ENCODE measurements around the gene PTPRN2.
"Not testable (repeated sequence)": the region's sequence is repeated elsewhere in the genome, so short reads cannot be mapped to it uniquely, and the experiment has no call there.

PTPRN2 gene

GRCh38 chr7:157926107-157926506 lies 661.5 kb downstream of the PTPRN2 start:
- Mint-ChIP-seq H3K27ac (no peak overlapping the region), H3K36me3 (no peaks in the 10 kb centered on the region), H3K4me1 (peaks cover 12% of the 10 kb centered on the region), H3K9me3 (peaks cover 2% of the 10 kb centered on the region), H3K27me3 (peaks cover 4% of the 10 kb centered on the region), H3K4me3 (no peak overlapping the region)
- CTCF ChIA-PET = no interaction called here
- peak; percentile 26 for DNase-seq

- Mint-ChIP-seq H3K27ac (no peak overlapping the region), H3K36me3 (no peaks in the 10 kb centered on the region), H3K27me3 (peaks cover 4% of the 10 kb centered on the region), H3K9me3 (no peaks in the 10 kb centered on the region), H3K4me3 (no peak overlapping the region), H3K4me1 (peaks cover 12% of the 10 kb centered on the region)
- DNase-seq = no peak
- CTCF ChIA-PET = no interaction called here
These were observed 662.2 kb downstream of the PTPRN2 start for GRCh38 chr7:157925383-157925875.

- H3K27me3 Mint-ChIP-seq = peaks cover under 1% of the 10 kb centered on the region
- H3K9me3 Mint-ChIP-seq = no peaks in the 10 kb centered on the region
- no peaks in the 10 kb centered on the region for H3K36me3 Mint-ChIP-seq
- H3K4me3 Mint-ChIP-seq = no peak overlapping the region
- no peak overlapping the region for H3K27ac Mint-ChIP-seq
- DNase-seq = no peak
- H3K4me1 Mint-ChIP-seq = peaks cover 12% of the 10 kb centered on the region
- CTCF ChIA-PET = no interaction called here
These were observed 663.6 kb downstream of the PTPRN2 start for GRCh38 chr7:157923903-157924630.

- no peak for DNase-seq
- Mint-ChIP-seq H3K27me3 (no peaks in the 10 kb centered on the region), H3K4me3 (no peak overlapping the region), H3K4me1 (peaks cover 12% of the 10 kb centered on the region), H3K36me3 (no peaks in the 10 kb centered on the region), H3K9me3 (no peaks in the 10 kb centered on the region), H3K27ac (no peak overlapping the region)
- CTCF ChIA-PET = no interaction called here
These were observed 665.0 kb downstream of the PTPRN2 start for GRCh38 chr7:157922576-157922975.

GRCh38 chr7:157918326-157919080 lies 669.1 kb downstream of the PTPRN2 start:
- Mint-ChIP-seq H3K36me3 (no peaks in the 10 kb centered on the region), H3K27ac (no peak overlapping the region), H3K27me3 (no peaks in the 10 kb centered on the region), H3K9me3 (peaks cover 11% of the 10 kb centered on the region), H3K4me1 (no peaks in the 10 kb centered on the region), H3K4me3 (no peak overlapping the region)
- peak; percentile 11 for DNase-seq
- CTCF ChIA-PET = no interaction called here

GRCh38 chr7:157916946-157917640 lies 670.5 kb downstream of the PTPRN2 start:
- Mint-ChIP-seq H3K9me3 (peaks cover 11% of the 10 kb centered on the region), H3K27me3 (no peaks in the 10 kb centered on the region), H3K27ac (no peak overlapping the region), H3K36me3 (no peaks in the 10 kb centered on the region), H3K4me1 (no peaks in the 10 kb centered on the region), H3K4me3 (no peak overlapping the region)
- CTCF ChIA-PET = no interaction called here
- no peak for DNase-seq

GRCh38 chr7:157910446-157910845 lies 677.2 kb downstream of the PTPRN2 start:
- Mint-ChIP-seq H3K9me3 (peaks cover 7% of the 10 kb centered on the region), H3K36me3 (no peaks in the 10 kb centered on the region), H3K4me3 (no peak overlapping the region), H3K27me3 (no peaks in the 10 kb centered on the region), H3K27ac (no peak overlapping the region), H3K4me1 (no peaks in the 10 kb centered on the region)
- CTCF ChIA-PET = no interaction called here
- DNase-seq = no peak

- H3K36me3 Mint-ChIP-seq, H3K27me3 Mint-ChIP-seq, H3K27ac Mint-ChIP-seq, DNase-seq, H3K4me1 Mint-ChIP-seq, H3K4me3 Mint-ChIP-seq, H3K9me3 Mint-ChIP-seq, CTCF ChIA-PET: not testable (repeated sequence)
These were observed 677.6 kb downstream of the PTPRN2 start for GRCh38 chr7:157910045-157910444.

GRCh38 chr7:157909370-157909769 lies 678.3 kb downstream of the PTPRN2 start:
- Mint-ChIP-seq H3K4me3 (no peak overlapping the region), H3K4me1 (no peaks in the 10 kb centered on the region), H3K36me3 (no peaks in the 10 kb centered on the region), H3K27me3 (peaks cover 5% of the 10 kb centered on the region), H3K9me3 (peaks cover 2% of the 10 kb centered on the region), H3K27ac (no peak overlapping the region)
- CTCF ChIA-PET = no interaction called here
- no peak for DNase-seq

GRCh38 chr7:157908006-157908782 lies 679.4 kb downstream of the PTPRN2 start:
- CTCF ChIA-PET = no interaction called here
- H3K36me3 Mint-ChIP-seq = no peaks in the 10 kb centered on the region

GRCh38 chr7:157907091-157907490 lies 680.5 kb downstream of the PTPRN2 start:
- H3K4me3 Mint-ChIP-seq = no peak overlapping the region
- no peak for DNase-seq
- H3K36me3 Mint-ChIP-seq = no peaks in the 10 kb centered on the region
- H3K4me1 Mint-ChIP-seq = no peaks in the 10 kb centered on the region
- H3K27ac Mint-ChIP-seq = no peak overlapping the region
- H3K27me3 Mint-ChIP-seq = peaks cover 5% of the 10 kb centered on the region
- CTCF ChIA-PET = no interaction called here
- no peaks in the 10 kb centered on the region for H3K9me3 Mint-ChIP-seq

More at GRCh38 chr7:157908006-157908782, 679.4 kb downstream of the PTPRN2 start:
- H3K9me3 Mint-ChIP-seq = no peaks in the 10 kb centered on the region
- H3K4me3 Mint-ChIP-seq = no peak overlapping the region
- no peak for DNase-seq
- H3K4me1 Mint-ChIP-seq = no peaks in the 10 kb centered on the region
- H3K27me3 Mint-ChIP-seq = peaks cover 5% of the 10 kb centered on the region
- no peak overlapping the region for H3K27ac Mint-ChIP-seq

GRCh38 chr7:157906583-157906982 lies 681.0 kb downstream of the PTPRN2 start:
- no peak overlapping the region for H3K4me3 Mint-ChIP-seq
- CTCF ChIA-PET = no interaction called here

GRCh38 chr7:157905651-157906461 lies 681.8 kb downstream of the PTPRN2 start:
- H3K4me1 Mint-ChIP-seq = no peaks in the 10 kb centered on the region
- CTCF ChIA-PET = no interaction called here
- no peaks in the 10 kb centered on the region for H3K36me3 Mint-ChIP-seq
- H3K4me3 Mint-ChIP-seq = no peak overlapping the region
- peak; percentile 5 for DNase-seq
- H3K9me3 Mint-ChIP-seq = no peaks in the 10 kb centered on the region
- H3K27ac Mint-ChIP-seq = no peak overlapping the region
- H3K27me3 Mint-ChIP-seq = peaks cover 5% of the 10 kb centered on the region

More at GRCh38 chr7:157906583-157906982, 681.0 kb downstream of the PTPRN2 start:
- no peaks in the 10 kb centered on the region for H3K9me3 Mint-ChIP-seq
- no peaks in the 10 kb centered on the region for H3K4me1 Mint-ChIP-seq
- H3K27me3 Mint-ChIP-seq = peaks cover 5% of the 10 kb centered on the region
- no peak overlapping the region for H3K27ac Mint-ChIP-seq
- DNase-seq = no peak
- no peaks in the 10 kb centered on the region for H3K36me3 Mint-ChIP-seq

Measured in activated naive CD4-positive, alpha-beta T cell treated with anti-CD3 and anti-CD28 coated beads, Interleukin-2, amount 10 ng/mL, durations not matched to agents 7 days and 5 days (primary cell).